Peyer's patch (tissue), 4 donors: ENCODE measurements around the gene NFE2L2. TPM values are rescaled to one million over a fixed set of nuclear protein-coding genes. Genes with fewer than 3 reads are reported as not detected.

Experiments used
- DNase-seq, 3 donors: peaks; one replicate each; pipeline ENCODE4 v3.0.0-alpha.2; 2017 to 2019
- H3K27ac ChIP-seq, 4 donors: fragments of 200-600 bp; sonication (generic); one replicate each; pipeline ENCODE4 v1.5.1; 2016 to 2019
- H3K27me3 ChIP-seq, 2 donors: fragments of 200-600 bp; sonication (generic); one replicate each; pipeline ENCODE4 v1.5.1; 2019
- H3K36me3 ChIP-seq, 3 donors: fragments of 200-600 bp; sonication (generic); one replicate each; pipeline ENCODE4 v1.5.1; 2016 to 2019
- H3K4me1 ChIP-seq, 4 donors: fragments of 200-600 bp; sonication (generic); one replicate each; pipeline ENCODE4 v1.5.1; 2016 to 2019
- H3K4me3 ChIP-seq, 4 donors: fragments of 200-600 bp; sonication (generic); 1 replicate in 3 of 4; 2 replicates in 1 of 4; pipeline ENCODE4 v1.5.1; 2016 to 2019; ENCODE audit warnings: mild to moderate bottlenecking in 1 of 4
- H3K9me3 ChIP-seq, 4 donors: fragments of 200-600 bp; sonication (generic); one replicate each; pipeline ENCODE4 v1.5.1; 2016 to 2019; ENCODE audit warnings: mild to moderate bottlenecking in 1 of 4
- CTCF ChIP-seq, 6 experiments: fragments of 450-650 bp in 4 of 6; fragments of 200-600 bp in 2 of 6; sonication (generic) in 1 of 6; IDR thresholded peaks; one replicate each; pipeline ENCODE4 v1.5.1; 2017 to 2019; ENCODE audit warnings: antibody characterized with exemption in 6 of 6, mild to moderate bottlenecking in 3 of 6, moderate library complexity in 1 of 6
- POLR2A ChIP-seq, 2 donors: fragments of 450-650 bp; IDR thresholded peaks; one replicate each; pipeline ENCODE4 v1.5.1; 2017; ENCODE audit warnings: antibody characterized with exemption in 2 of 2, mild to moderate bottlenecking in 2 of 2, moderate library complexity in 2 of 2
- total RNA-seq, 4 donors: library from RNA; depleted of rRNA; stranded (reverse); fragments of >200 nt; gene quantifications; one replicate each; pipeline ENCODE4 v1.1.0, GENCODE V29; 2016

The NFE2L2 gene
- total RNA-seq, 4 donors from 2014 or later, result 85.3 to 162 (median 108) TPM

DNA sequence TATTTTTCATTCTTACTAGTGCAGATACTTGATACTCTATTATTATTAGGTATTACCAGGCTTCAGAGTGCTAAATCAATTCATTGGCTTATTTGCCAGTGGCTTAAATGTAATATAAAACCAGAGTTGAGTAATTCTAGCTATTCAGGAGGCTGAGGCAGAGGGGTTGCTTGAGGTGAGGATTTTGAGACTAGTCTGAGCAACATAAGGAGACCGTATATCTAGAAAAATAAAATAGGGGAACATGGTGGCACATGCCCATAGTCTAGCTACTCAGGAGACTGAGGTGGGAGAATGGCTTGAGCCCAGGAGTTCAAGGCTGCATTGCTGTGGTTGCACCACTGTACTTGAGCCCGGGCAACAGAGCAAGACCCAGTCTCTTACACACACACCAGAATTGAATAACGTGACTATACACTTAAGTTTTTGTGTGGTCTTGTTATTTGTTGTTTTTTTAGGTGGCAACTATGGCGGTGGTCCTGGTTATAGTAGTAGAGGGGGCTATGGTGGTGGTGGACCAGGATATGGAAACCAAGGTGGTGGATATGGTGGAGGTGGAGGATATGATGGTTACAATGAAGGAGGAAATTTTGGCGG lies 47.2 kb downstream of the NFE2L2 start:
- Histone ChIP-seq H3K9me3 (no peaks in the 10 kb centered on the region), H3K4me3 (no peak overlapping the region), H3K27me3 (no peaks in the 10 kb centered on the region), H3K27ac (no peak overlapping the region), H3K4me1 (peaks cover 0 to 49% (median 8%) of the 10 kb centered on the region in 4 donors), H3K36me3 (peaks cover 0 to 66% (median 3%) of the 10 kb centered on the region in 3 donors)
- no peak for TF ChIP-seq CTCF (IDR thresholded peaks at IDR 0.05)
- no peak for TF ChIP-seq POLR2A (IDR thresholded peaks at IDR 0.05)
- no peak for DNase-seq

DNA sequence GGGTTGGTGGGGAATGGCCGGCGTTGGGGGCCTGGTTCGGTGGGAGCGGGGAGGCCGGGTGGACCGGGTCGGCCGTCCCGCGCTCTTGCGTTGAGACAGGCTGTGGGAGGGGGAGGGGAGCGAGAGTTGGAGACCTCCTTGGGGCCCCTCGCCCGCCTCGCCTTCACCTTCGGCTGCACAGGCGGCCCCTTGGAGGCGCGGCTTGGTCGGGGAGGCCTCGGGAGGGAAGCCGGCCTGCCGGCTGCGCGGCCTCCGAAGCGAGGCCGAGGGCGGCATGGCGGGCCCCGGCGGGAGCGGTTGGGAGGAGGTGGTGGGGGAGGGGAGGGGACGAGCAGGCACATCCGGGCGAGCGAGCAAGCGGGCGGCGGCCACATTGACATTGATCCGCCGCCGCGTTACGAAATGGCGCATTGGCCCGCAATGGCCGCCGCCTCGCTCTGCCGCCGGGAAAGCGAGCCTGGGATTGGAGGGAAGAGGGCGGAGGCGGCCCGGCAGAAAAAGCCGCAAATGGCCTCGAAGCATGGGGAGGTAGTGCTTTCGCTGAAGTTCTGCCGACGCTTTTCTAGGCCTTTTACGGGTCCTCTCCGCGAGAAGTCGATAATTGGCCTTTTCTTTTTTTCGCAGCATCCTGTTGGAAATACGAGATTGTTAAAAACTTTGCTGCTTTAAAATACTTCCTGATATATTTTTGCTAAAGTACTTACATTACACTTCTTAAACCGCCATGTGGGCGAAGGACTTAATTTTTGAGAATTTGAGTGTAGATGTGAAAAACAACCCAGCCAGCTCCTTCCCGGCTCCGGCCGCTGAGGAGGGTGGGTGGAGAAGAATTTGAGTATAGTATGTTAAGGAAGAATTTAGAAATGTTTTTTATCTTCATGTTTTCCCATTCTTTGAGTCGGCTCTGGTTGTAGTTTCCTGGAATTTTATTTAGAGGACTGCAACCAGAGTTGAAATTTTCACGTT lies 51.4 kb downstream of the NFE2L2 start:
- Histone ChIP-seq H3K27ac (peak overlapping the region; percentile 99 to 100 (median 100)), H3K4me3 (peak overlapping the region; percentile 78 to 99 (median 85)), H3K27me3 (no peaks in the 10 kb centered on the region), H3K4me1 (peaks cover 0 to 34% (median 10%) of the 10 kb centered on the region in 4 donors), H3K9me3 (no peaks in the 10 kb centered on the region), H3K36me3 (peaks cover 0 to 29% (median 3%) of the 10 kb centered on the region in 3 donors)
- TF ChIP-seq CTCF (IDR thresholded peaks at IDR 0.05) (no peak), POLR2A (IDR thresholded peaks at IDR 0.05) (no peak)
- peak; percentile 92 to 97 (median 95) for DNase-seq

DNA sequence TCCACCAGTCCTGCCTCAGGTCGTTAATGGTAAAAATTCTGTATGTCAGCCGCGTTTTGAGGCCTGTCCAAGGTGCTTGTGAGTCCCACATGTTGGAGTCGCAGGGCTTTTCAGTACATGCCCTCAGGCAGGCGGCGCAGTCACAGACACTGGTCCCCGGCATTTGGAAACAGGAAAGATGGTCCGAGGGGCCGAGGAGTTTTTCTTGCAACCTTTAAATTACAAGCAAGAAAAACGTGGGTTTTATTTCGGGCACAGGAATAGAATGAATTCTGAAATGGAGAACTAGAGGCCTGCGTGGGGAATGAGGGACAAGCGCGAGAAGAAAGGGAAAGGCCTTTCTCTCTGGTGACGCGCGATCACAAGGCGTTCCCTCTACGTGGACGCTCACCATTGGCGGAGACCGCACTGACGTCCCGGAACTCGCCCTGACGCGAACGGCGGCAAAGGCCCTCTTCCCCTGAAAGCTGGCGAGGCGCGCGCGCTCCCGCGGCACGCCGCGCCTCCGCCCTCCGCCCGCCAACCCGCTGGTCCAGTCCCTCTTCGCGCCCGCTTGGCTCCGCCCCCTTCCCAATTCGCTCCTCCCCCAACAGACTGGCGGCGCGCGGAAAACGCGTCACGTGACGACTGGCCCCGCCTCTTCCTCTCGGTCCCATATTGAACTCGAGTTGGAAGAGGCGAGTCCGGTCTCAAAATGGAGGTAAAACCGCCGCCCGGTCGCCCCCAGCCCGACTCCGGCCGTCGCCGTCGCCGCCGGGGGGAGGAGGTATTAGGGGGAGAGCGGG lies 52.2 kb downstream of the NFE2L2 start, which contains the start of gene HNRNPA3:
HNRNPA3 (plus strand) TSS at position 689 of the 785 bp plus-strand sequence; CDS start at position 695, 6 bp downstream.
- Histone ChIP-seq H3K4me1 (peaks cover 0 to 31% (median 10%) of the 10 kb centered on the region in 4 donors), H3K9me3 (no peaks in the 10 kb centered on the region), H3K27ac (peak within 1 kb of the TSS; percentile 99 to 100 (median 100)), H3K36me3 (peaks cover 0 to 20% (median 0%) of the 10 kb centered on the region in 3 donors), H3K4me3 (peak within 1 kb of the TSS; percentile 78 to 99 (median 85)), H3K27me3 (no peaks in the 10 kb centered on the region)
- TF ChIP-seq POLR2A (IDR thresholded peaks at IDR 0.05) (peak; percentile 82 to 95), CTCF (IDR thresholded peaks at IDR 0.05) (peak in 3 of 6 experiments; percentile 34 to 54 (median 39))
- peak; percentile 98 to 100 (median 99) for DNase-seq

GRCh38 chr2:177211576-177212105 lies 52.9 kb downstream of the NFE2L2 start:
- peaks cover 0 to 14% (median 0%) of the 10 kb centered on the region in 3 donors for H3K36me3 ChIP-seq
- H3K4me1 ChIP-seq, result peaks cover 0 to 24% (median 10%) of the 10 kb centered on the region in 4 donors
- DNase-seq, result no peak
- TF ChIP-seq POLR2A (IDR thresholded peaks at IDR 0.05) (no peak), CTCF (IDR thresholded peaks at IDR 0.05) (no peak)
- peak overlapping the region; percentile 54 to 99 (median 85) for H3K4me3 ChIP-seq
- no peaks in the 10 kb centered on the region for H3K27me3 ChIP-seq
- peak overlapping the region; percentile 98 to 100 (median 100) for H3K27ac ChIP-seq
- no peaks in the 10 kb centered on the region for H3K9me3 ChIP-seq

DNA sequence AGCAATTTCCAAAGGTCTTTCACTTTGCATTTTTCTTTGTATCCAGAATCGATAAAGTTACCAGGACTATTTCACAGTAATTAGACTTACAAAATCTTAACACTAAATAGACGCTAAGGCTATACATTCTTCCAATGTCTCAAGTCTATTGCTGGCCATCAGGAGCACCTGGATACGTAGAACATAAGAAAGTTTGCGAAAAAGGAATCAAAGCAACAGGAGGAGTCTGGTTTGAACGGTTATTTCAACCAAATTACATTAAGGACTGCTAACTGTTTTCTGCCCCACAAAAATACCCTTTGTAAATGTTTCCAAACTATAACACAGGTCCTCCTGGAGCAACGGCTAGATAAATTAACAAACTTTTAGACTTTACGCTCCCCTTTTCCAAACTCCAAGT lies 53.4 kb downstream of the NFE2L2 start:
- Histone ChIP-seq H3K9me3 (no peaks in the 10 kb centered on the region), H3K27me3 (no peaks in the 10 kb centered on the region), H3K36me3 (peaks cover 0 to 9% (median 0%) of the 10 kb centered on the region in 3 donors), H3K4me1 (peaks cover 0 to 21% (median 10%) of the 10 kb centered on the region in 4 donors), H3K4me3 (peak overlapping the region in 2 of 4 donors; percentile 80 to 99), H3K27ac (peak overlapping the region; percentile 98 to 100 (median 100))
- TF ChIP-seq CTCF (IDR thresholded peaks at IDR 0.05), result no peak
- TF ChIP-seq POLR2A (IDR thresholded peaks at IDR 0.05), result no peak
- no peak for DNase-seq
